ENCODE results near the gene LGALS16. TPM values are rescaled to one million over a fixed set of nuclear protein-coding genes. Genes with fewer than 3 reads are reported as not detected.
"Not testable (repeated sequence)": the region's sequence is repeated elsewhere in the genome, so short reads cannot be mapped to it uniquely, and the experiment has no call there.

Gene LGALS16
- total RNA-seq, 4 donors from 2014 or later, result not detected

GRCh38 chr19:39660661-39661060 is 4.9 kb downstream of the LGALS16 start:
- DNase-seq (ENCODE audit: low spot score) (no peak), ATAC-seq (ENCODE audit: low FRiP score) (no peak)
- no peak for TF ChIP-seq CTCF (IDR thresholded peaks at IDR 0.05)

- ATAC-seq (ENCODE audit: low FRiP score) (no peak), DNase-seq (ENCODE audit: low spot score) (no peak)
- TF ChIP-seq CTCF (IDR thresholded peaks at IDR 0.05), result no peak
These were observed 5.9 kb downstream of the LGALS16 start for GRCh38 chr19:39661565-39661964.

DNA sequence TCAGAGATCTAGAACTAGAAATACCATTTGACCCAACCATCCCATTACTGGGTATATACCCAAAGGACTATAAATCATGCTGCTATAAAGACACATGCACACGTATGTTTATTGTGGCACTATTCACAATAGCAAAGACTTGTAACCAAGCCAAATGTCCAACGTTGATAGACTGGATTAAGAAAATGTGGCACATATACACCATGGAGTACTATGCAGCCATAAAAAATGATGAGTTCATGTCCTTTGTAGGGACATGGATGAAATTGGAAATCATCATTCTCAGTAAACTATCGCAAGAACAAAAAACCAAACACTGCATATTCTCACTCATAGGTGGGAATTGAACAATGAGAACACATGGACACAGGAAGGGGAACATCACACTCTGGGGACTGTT is 14.1 kb downstream of the LGALS16 start:
- ATAC-seq (ENCODE audit: low FRiP score); DNase-seq (ENCODE audit: low spot score): not testable (repeated sequence)

- no peak for TF ChIP-seq CTCF (IDR thresholded peaks at IDR 0.05)
- DNase-seq (ENCODE audit: low spot score), result no peak
- no peak for ATAC-seq (ENCODE audit: low FRiP score)
These were observed 15.3 kb downstream of the LGALS16 start for GRCh38 chr19:39670998-39671397.

GRCh38 chr19:39671739-39672363 is 16.1 kb downstream of the LGALS16 start:
- TF ChIP-seq CTCF (IDR thresholded peaks at IDR 0.05), result no peak
- no peak for ATAC-seq (ENCODE audit: low FRiP score)
- DNase-seq (ENCODE audit: low spot score), result no peak

DNA sequence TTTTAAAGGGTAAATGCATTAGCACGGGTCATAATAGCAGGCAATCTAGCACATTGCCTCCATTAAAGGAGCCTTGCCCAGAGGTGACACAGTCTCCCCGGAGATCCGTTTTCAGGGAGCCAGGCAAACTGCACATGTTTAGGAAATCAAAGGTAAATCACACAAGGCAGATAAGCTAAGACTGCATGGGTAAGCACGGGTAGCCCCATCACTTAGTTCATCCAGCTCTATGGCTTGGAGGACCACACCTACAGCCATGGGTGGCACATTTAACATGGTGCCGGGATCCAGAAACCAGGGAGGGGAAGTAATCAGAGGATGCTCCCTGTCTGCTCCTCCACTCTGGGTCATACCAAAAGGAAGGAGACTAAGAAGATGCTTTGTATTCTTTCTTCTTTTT is 16.8 kb downstream of the LGALS16 start:
- no peak for ATAC-seq (ENCODE audit: low FRiP score)
- no peak for DNase-seq (ENCODE audit: low spot score)
- no peak for TF ChIP-seq CTCF (IDR thresholded peaks at IDR 0.05)

GRCh38 chr19:39673862-39674261 is 18.1 kb downstream of the LGALS16 start:
- not testable (repeated sequence) for ATAC-seq (ENCODE audit: low FRiP score); DNase-seq (ENCODE audit: low spot score)

DNA sequence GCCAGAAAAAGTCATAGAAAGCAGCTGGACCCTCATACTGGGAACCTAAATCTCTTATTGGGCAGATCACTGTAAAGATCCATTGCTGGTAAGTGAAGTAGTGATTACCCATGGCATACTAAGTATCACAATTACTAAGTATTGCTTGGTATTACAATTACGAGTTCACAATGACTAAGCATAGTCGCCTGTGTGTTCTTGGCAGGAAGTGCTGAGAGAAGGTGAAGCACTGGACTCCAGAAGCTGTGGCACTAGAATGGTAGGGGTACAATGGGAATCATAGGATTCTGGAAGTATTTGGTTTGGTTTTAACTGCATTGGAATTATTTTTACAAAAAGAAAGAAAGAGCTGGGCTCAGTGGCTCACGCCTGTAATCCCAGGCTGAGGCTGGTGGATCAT is 20.3 kb downstream of the LGALS16 start:
- no peak for DNase-seq (ENCODE audit: low spot score)
- TF ChIP-seq CTCF (IDR thresholded peaks at IDR 0.05), result no peak
- no peak for ATAC-seq (ENCODE audit: low FRiP score)

Data from omental fat pad (tissue), 4 donors.